PFSK-1 (cell line): Measurements from ENCODE around the gene C1GALT1.

Experiments used
- FOXP2 ChIP-seq: optimal IDR thresholded peaks from 2 replicates; pipeline ENCODE3; 2011; ENCODE audit warnings: borderline replicate concordance, control low read depth, inconsistent platforms; ENCODE audit not compliant: insufficient read depth; ENCODE audit errors: extremely low read length, extremely low read depth
- POLR2AphosphoS5 ChIP-seq: IDR thresholded peaks from 2 replicates; pipeline ENCODE4 v1.6.1; 2012; ENCODE audit warnings: low read depth, mild to moderate bottlenecking, control low read depth, low read length, moderate library complexity
- SIN3A ChIP-seq: IDR thresholded peaks from 2 replicates; pipeline ENCODE4 v1.6.1; 2012; ENCODE audit warnings: mild to moderate bottlenecking, low read length, moderate library complexity, borderline replicate concordance; ENCODE audit not compliant: insufficient read depth
- TAF1 ChIP-seq: IDR thresholded peaks from 2 replicates; pipeline ENCODE4 v1.6.1; 2012; ENCODE audit warnings: low read length, control low read depth, borderline replicate concordance; ENCODE audit not compliant: insufficient read depth
- TF ChIP-seq, protein P1 (sequence below), 2 experiments: IDR thresholded peaks; 2 replicates each; pipeline versions ENCODE4 v1.6.1 to v1.8.0; 2011 to 2012; ENCODE audit warnings: low read depth in 2 of 2, low read length in 2 of 2, control low read depth in 1 of 2, inconsistent platforms in 1 of 2, mild to moderate bottlenecking in 1 of 2, moderate library complexity in 1 of 2; ENCODE audit not compliant: insufficient read depth in 1 of 2

C1GALT1 gene

DNA sequence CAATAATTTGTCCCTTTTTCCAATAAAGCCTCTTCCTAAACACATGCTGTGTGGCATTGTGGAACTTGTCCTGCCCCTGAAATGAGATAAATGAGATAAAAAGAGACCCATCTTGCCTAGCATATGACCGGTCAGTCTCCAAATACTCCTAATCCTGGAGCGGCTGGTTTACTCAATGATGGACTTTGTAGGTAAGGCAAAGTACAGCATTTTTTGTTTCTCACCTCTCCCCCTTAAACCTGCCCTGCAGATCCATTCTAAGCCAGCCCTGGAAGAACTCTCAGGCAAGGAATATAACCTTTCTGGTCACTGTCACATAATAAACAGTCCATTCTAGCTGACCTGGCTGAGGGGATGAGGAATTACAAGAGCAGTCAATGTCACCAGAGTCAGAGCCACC, 110.7 kb downstream of the C1GALT1 start:
- TF ChIP-seq TAF1, result no peak
- TF ChIP-seq POLR2AphosphoS5, result no peak
- no peak for TF ChIP-seq SIN3A
- TF ChIP-seq FOXP2, result no peak
- TF ChIP-seq, protein P1, sequence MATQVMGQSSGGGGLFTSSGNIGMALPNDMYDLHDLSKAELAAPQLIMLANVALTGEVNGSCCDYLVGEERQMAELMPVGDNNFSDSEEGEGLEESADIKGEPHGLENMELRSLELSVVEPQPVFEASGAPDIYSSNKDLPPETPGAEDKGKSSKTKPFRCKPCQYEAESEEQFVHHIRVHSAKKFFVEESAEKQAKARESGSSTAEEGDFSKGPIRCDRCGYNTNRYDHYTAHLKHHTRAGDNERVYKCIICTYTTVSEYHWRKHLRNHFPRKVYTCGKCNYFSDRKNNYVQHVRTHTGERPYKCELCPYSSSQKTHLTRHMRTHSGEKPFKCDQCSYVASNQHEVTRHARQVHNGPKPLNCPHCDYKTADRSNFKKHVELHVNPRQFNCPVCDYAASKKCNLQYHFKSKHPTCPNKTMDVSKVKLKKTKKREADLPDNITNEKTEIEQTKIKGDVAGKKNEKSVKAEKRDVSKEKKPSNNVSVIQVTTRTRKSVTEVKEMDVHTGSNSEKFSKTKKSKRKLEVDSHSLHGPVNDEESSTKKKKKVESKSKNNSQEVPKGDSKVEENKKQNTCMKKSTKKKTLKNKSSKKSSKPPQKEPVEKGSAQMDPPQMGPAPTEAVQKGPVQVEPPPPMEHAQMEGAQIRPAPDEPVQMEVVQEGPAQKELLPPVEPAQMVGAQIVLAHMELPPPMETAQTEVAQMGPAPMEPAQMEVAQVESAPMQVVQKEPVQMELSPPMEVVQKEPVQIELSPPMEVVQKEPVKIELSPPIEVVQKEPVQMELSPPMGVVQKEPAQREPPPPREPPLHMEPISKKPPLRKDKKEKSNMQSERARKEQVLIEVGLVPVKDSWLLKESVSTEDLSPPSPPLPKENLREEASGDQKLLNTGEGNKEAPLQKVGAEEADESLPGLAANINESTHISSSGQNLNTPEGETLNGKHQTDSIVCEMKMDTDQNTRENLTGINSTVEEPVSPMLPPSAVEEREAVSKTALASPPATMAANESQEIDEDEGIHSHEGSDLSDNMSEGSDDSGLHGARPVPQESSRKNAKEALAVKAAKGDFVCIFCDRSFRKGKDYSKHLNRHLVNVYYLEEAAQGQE (IDR thresholded peaks at IDR 0.05; ENCODE audit: insufficient read depth in 1 of 2, low read depth in 2 of 2, low read length in 2 of 2), result no peak

DNA sequence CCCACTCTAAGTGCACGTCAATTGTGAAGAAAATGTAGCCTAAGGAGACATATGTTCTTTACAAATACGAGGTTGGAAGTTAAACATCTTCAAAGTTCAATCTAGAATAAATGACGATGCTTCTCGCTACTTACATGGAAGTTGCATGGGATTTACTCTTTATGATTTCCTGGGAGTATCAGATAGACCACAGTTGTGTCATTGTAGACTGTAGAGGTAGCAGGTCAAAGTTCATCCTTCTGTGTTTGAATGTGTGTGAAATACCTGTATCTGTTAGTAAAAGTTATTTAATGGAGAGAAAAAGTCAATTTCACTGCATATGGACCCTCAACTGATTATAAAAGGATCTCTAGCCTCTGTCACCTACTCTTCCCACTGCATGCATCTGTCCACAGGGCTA, 112.6 kb downstream of the C1GALT1 start:
- TF ChIP-seq, protein P1 (IDR thresholded peaks at IDR 0.05; ENCODE audit: insufficient read depth in 1 of 2, low read depth in 2 of 2, low read length in 2 of 2), result no peak
- no peak for TF ChIP-seq FOXP2
- no peak for TF ChIP-seq TAF1
- TF ChIP-seq SIN3A, result no peak
- no peak for TF ChIP-seq POLR2AphosphoS5
